Cardiac fibroblast (primary cell): Measurements from ENCODE around the gene FCGR2B.
"Not testable (repeated sequence)": the region's sequence is repeated elsewhere in the genome, so short reads cannot be mapped to it uniquely, and the experiment has no call there.

Source experiments
- DNase-seq, 2 donors: peaks; one replicate each; pipeline versions ENCODE4 v3.0.0 to v3.0.0-alpha.2; 2010; ENCODE audit warnings: low read depth in 2 of 2
- H3K4me3 ChIP-seq, 2 donors: replicated peaks in 1 of 2; 1 replicate in 1 of 2; 2 replicates in 1 of 2; pipeline ENCODE4 v1.5.1; 2011; ENCODE audit warnings: low read depth in 2 of 2, low read length in 2 of 2, mild to moderate bottlenecking in 2 of 2, moderate library complexity in 1 of 2
- CTCF ChIP-seq: IDR thresholded peaks from one replicate; pipeline ENCODE4 v1.5.1; 2011; ENCODE audit warnings: low read depth, mild to moderate bottlenecking, low read length, inconsistent platforms

The FCGR2B gene

GRCh38 chr1:161722406-161722805 lies 59.5 kb downstream of the FCGR2B start:
- H3K4me3 ChIP-seq, result no peak overlapping the region
- TF ChIP-seq CTCF, result no peak
- DNase-seq, result no peak

- TF ChIP-seq CTCF, result no peak
- no peak overlapping the region for H3K4me3 ChIP-seq
- no peak for DNase-seq
These were observed 60.7 kb downstream of the FCGR2B start for GRCh38 chr1:161723459-161724141.

GRCh38 chr1:161725258-161725907 lies 62.4 kb downstream of the FCGR2B start:
- not testable (repeated sequence) for DNase-seq

GRCh38 chr1:161725908-161726472 lies 63.0 kb downstream of the FCGR2B start:
- peak overlapping the region; percentile 67 to 73 for H3K4me3 ChIP-seq
- peak; percentile 48 to 59 for DNase-seq
- TF ChIP-seq CTCF, result peak; percentile 53

More at GRCh38 chr1:161725258-161725907, 62.4 kb downstream of the FCGR2B start:
- peak overlapping the region; percentile 67 to 73 for H3K4me3 ChIP-seq

- peak overlapping the region; percentile 67 to 73 for H3K4me3 ChIP-seq
- TF ChIP-seq CTCF, result no peak
These were observed 63.7 kb downstream of the FCGR2B start for GRCh38 chr1:161726473-161727255.

GRCh38 chr1:161727256-161727924 lies 64.4 kb downstream of the FCGR2B start:
- TF ChIP-seq CTCF, result no peak
- H3K4me3 ChIP-seq, result peak overlapping the region; percentile 67 to 73
- peak; percentile 63 to 67 for DNase-seq

More at GRCh38 chr1:161726473-161727255, 63.7 kb downstream of the FCGR2B start:
- DNase-seq, result peak; percentile 79 to 93
